Nephron (organoid): ENCODE measurements around the gene SLC6A18.

ENCODE experiments used
- H3K27ac Mint-ChIP-seq, 3 experiments: 2 replicates each; pipeline ENCODE4 v1.8.0; 2020; ENCODE audit warnings: mixed read lengths in 3 of 3, mild to moderate bottlenecking in 2 of 3, moderate library complexity in 1 of 3
- H3K27me3 Mint-ChIP-seq: 2 replicates; pipeline ENCODE4 v1.8.0; 2021; ENCODE audit warnings: low read depth, mild to moderate bottlenecking, moderate library complexity, mixed read lengths
- H3K36me3 Mint-ChIP-seq: 2 replicates; pipeline ENCODE4 v1.8.0; 2020; ENCODE audit warnings: low read depth, mixed read lengths
- H3K4me1 Mint-ChIP-seq: 2 replicates; pipeline ENCODE4 v1.8.0; 2020; ENCODE audit warnings: mixed read lengths
- H3K4me3 Mint-ChIP-seq, 3 experiments: 2 replicates each; pipeline ENCODE4 v1.8.0; 2020; ENCODE audit warnings: mild to moderate bottlenecking in 3 of 3, mixed read lengths in 3 of 3, moderate library complexity in 2 of 3
- H3K9me3 Mint-ChIP-seq: 2 replicates; pipeline ENCODE4 v1.8.0; 2020; ENCODE audit warnings: mixed read lengths
- CTCF ChIP-seq, 3 experiments: fragments of 200-600 bp; sonication (generic); IDR thresholded peaks; one replicate each; pipeline ENCODE4 v1.5.0; 2021; ENCODE audit warnings: antibody characterized with exemption in 3 of 3; ENCODE audit not compliant: unreplicated experiment in 3 of 3

The SLC6A18 gene

GRCh38 chr5:1240496-1241260 is 15.5 kb downstream of the SLC6A18 start:
- Mint-ChIP-seq H3K4me1 (no peaks in the 10 kb centered on the region), H3K4me3 (no peak overlapping the region), H3K27me3 (peaks cover 29% of the 10 kb centered on the region), H3K36me3 (no peaks in the 10 kb centered on the region), H3K27ac (no peak overlapping the region), H3K9me3 (peaks cover 10% of the 10 kb centered on the region)
- no peak for TF ChIP-seq CTCF (IDR thresholded peaks at IDR 0.05; ENCODE audit: unreplicated experiment in 3 of 3)

GRCh38 chr5:1241509-1242080 is 16.4 kb downstream of the SLC6A18 start:
- no peak overlapping the region for H3K27ac Mint-ChIP-seq
- no peaks in the 10 kb centered on the region for H3K4me1 Mint-ChIP-seq
- peaks cover under 1% of the 10 kb centered on the region for H3K9me3 Mint-ChIP-seq
- no peak for TF ChIP-seq CTCF (IDR thresholded peaks at IDR 0.05; ENCODE audit: unreplicated experiment in 3 of 3)
- H3K36me3 Mint-ChIP-seq, result no peaks in the 10 kb centered on the region
- no peak overlapping the region for H3K4me3 Mint-ChIP-seq
- peaks cover 20% of the 10 kb centered on the region for H3K27me3 Mint-ChIP-seq

- Mint-ChIP-seq H3K4me1 (no peaks in the 10 kb centered on the region), H3K4me3 (no peak overlapping the region), H3K36me3 (no peaks in the 10 kb centered on the region), H3K27ac (no peak overlapping the region), H3K9me3 (no peaks in the 10 kb centered on the region), H3K27me3 (peaks cover 25% of the 10 kb centered on the region)
- no peak for TF ChIP-seq CTCF (IDR thresholded peaks at IDR 0.05; ENCODE audit: unreplicated experiment in 3 of 3)
Observed at GRCh38 chr5:1242733-1243486, 17.7 kb downstream of the SLC6A18 start.

GRCh38 chr5:1243487-1244130 is 18.4 kb downstream of the SLC6A18 start:
- Mint-ChIP-seq H3K36me3 (no peaks in the 10 kb centered on the region), H3K4me3 (no peak overlapping the region), H3K27me3 (peaks cover 25% of the 10 kb centered on the region), H3K4me1 (no peaks in the 10 kb centered on the region), H3K9me3 (no peaks in the 10 kb centered on the region), H3K27ac (no peak overlapping the region)
- no peak for TF ChIP-seq CTCF (IDR thresholded peaks at IDR 0.05; ENCODE audit: unreplicated experiment in 3 of 3)

GRCh38 chr5:1244255-1244654 is 19.1 kb downstream of the SLC6A18 start:
- Mint-ChIP-seq H3K9me3 (no peaks in the 10 kb centered on the region), H3K27ac (no peak overlapping the region), H3K27me3 (peaks cover 25% of the 10 kb centered on the region), H3K4me1 (no peaks in the 10 kb centered on the region), H3K36me3 (no peaks in the 10 kb centered on the region), H3K4me3 (no peak overlapping the region)
- no peak for TF ChIP-seq CTCF (IDR thresholded peaks at IDR 0.05; ENCODE audit: unreplicated experiment in 3 of 3)
